GM23248 (cell line): Measurements from ENCODE around the gene ZNF593.

ENCODE experiments used
- EZH2 ChIP-seq: fragments of 200-600 bp; sonication (generic); IDR thresholded peaks from 2 replicates; pipeline ENCODE4 v1.6.1; 2018; ENCODE audit warnings: antibody characterized with exemption, mild to moderate bottlenecking; ENCODE audit not compliant: insufficient read depth, poor library complexity, severe bottlenecking
- EZH2phosphoT487 ChIP-seq: fragments of 200-600 bp; sonication (generic); IDR thresholded peaks from 2 replicates; pipeline ENCODE4 v1.6.1; 2018; ENCODE audit warnings: antibody characterized with exemption, moderate library complexity, mild to moderate bottlenecking, low read depth; ENCODE audit not compliant: insufficient read depth

DNA sequence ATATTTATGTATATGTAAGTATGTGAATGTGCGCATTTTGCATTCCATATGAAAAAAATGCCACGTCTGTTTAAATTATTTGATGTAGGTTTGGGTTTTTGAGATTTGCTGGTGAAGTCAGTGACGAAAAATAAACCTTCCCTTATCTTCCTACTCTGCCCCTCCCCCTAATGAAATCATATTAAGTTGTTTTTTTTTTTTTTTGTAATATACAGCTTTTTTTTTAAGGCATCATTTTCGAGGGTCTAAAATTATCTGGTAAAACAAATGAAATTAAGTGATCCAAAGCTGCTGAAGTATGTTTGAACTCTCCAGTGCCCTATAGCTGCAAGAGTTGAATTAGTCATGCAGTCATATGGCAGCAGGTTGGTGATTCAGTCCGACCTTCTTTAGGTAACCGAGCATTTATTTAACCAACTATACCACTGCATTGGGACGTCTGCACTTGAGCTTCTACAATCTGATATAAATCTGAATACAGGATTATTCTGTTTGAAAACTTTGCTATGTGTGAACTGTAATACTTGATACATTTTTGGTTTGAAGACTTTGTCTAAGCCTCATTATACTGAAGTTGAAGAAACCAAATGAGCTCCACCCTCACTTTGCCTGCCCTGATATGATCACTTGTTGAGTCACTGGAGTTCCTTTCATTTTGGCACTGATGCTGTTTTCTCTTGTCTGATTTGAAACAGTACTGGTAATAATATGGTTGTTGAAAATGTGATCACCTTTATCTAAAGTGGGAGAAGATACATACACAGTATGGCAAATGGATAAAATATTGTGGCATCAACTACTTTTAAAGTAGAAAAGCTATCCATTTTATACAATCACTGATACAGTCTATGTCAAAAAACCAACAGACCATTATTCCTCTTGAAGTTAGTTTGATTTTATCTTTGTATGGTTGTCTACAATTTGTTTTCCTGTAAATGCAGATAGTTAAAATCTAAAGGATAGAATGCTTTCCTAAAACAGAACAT lies 46.4 kb upstream of the ZNF593 start:
- TF ChIP-seq EZH2 (no peak), EZH2phosphoT487 (no peak)
